HFF-Myc (cell line): Measurements from ENCODE around the gene GAD1.

Experiments
- DNase-seq: peaks from one replicate; pipeline ENCODE4 v3.0.0-alpha.2; 2011; ENCODE audit warnings: low read depth; ENCODE audit errors: extremely low read depth
- H3K4me3 ChIP-seq: replicated peaks from 2 replicates; pipeline ENCODE4 v1.5.1; 2011; ENCODE audit warnings: low read depth, mild to moderate bottlenecking, control low read depth, low read length
- TF ChIP-seq, protein P1 (sequence below): IDR thresholded peaks from 2 replicates; pipeline ENCODE4 v1.5.1; 2012; ENCODE audit warnings: mild to moderate bottlenecking, low read depth, low read length, control low read depth; ENCODE audit errors: missing control alignments

The GAD1 gene

DNA sequence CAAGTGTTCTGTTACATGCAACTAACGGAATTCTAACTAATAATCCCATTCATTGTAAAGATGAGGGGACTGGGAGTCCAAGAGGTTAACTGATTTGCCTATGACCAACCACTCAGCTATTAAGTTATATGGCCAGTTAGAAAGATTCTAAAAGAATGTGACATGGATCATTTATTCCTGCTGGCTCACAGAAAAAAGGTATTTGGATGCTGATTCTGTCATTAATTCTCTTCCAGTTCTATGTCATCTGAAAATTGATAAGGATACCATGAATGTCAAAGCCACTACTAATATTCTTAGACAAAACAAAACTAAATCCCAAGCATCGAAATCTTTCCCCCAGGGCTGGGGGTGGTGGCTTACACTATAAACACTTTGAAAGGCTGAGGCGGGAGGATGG, 71.2 kb downstream of the GAD1 start:
- H3K4me3 ChIP-seq = no peak overlapping the region
- TF ChIP-seq, protein P1, sequence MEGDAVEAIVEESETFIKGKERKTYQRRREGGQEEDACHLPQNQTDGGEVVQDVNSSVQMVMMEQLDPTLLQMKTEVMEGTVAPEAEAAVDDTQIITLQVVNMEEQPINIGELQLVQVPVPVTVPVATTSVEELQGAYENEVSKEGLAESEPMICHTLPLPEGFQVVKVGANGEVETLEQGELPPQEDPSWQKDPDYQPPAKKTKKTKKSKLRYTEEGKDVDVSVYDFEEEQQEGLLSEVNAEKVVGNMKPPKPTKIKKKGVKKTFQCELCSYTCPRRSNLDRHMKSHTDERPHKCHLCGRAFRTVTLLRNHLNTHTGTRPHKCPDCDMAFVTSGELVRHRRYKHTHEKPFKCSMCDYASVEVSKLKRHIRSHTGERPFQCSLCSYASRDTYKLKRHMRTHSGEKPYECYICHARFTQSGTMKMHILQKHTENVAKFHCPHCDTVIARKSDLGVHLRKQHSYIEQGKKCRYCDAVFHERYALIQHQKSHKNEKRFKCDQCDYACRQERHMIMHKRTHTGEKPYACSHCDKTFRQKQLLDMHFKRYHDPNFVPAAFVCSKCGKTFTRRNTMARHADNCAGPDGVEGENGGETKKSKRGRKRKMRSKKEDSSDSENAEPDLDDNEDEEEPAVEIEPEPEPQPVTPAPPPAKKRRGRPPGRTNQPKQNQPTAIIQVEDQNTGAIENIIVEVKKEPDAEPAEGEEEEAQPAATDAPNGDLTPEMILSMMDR = no peak
- DNase-seq = no peak

- DNase-seq = no peak
- no peak overlapping the region for H3K4me3 ChIP-seq
- TF ChIP-seq, protein P1 = no peak
Observed at GRCh38 chr2:170891893-170892292, 75.2 kb downstream of the GAD1 start.

DNA sequence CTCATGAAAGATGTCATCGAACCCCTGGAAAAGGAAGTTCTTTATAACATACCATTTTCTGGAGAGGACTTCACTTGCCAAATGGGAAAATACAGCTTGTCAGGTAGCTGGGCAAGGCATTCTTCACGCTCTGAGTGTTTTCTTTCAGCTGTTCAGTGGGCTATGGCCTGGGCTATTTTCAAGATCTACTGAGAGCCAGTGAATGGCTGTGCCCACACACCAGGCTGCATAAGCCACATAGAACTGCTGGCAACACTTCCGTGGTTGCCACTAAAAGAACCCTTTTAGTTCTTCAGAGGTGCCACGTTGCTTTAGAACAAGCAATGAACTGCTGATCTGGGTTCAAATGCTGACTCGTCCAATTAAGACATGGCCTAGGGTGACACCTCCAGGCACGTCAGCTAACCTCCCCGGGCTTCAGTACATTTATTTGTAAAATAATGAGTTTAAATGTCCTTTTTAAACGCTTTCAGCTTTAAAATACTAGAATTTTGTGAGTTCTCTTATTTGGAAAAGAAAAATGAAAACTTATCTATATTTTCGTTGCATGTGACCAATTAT, 75.8 kb downstream of the GAD1 start:
- DNase-seq = no peak
- no peak overlapping the region for H3K4me3 ChIP-seq
- TF ChIP-seq, protein P1 = no peak

DNA sequence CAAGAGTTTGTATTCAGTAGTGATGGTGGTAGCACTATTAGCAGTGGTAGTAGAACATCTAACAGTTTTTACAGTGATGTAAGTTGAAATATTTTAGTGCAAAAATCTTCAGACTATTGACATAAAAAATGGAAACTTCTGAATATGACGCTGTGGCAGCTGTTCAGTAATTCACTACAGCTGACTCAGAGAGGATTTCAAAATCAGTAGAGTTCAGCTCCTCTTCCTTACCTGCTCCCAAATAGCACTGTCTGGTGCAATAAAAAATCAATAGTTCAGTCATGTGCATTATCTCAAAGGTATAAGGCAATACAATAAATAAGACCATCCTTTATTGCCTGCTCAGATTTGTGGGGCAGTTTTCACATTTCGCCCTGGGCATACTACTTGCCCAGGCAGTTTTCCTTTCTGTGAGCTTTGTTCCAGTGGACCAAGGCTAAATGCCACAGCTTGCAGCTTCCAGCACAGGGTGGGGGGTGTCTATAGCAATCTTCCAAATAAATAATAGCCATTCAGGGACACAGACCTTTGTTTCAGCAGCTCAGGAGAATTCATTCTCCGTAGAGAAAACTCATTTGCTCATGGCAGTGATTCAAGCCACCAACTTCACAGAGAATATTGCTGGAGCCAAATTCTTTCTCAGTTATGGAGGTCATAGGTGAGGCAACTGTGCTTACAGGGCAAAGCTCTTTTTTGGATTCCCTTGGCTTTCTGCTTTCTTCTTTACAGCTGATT, 78.5 kb downstream of the GAD1 start:
- DNase-seq = no peak
- TF ChIP-seq, protein P1 = no peak
- no peak overlapping the region for H3K4me3 ChIP-seq

DNA sequence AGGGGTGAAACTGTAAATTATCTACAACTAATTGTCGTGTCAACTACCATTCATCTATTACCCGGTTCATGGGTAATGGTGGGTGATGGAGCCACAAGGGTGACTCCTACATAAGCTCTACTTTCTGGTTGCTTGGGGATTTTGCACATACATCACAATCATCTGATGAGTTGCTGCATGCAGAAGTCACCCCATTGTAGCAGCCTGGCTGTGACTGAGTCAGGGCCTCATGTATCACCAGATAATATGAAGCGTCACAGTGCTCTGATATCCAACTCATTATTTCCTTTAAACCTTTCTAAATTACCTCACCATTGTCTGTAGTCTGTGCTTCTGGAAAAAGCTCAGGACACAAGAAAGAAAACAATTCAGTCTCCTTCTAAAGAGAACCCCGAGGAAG, 79.9 kb downstream of the GAD1 start:
- TF ChIP-seq, protein P1 = no peak
- no peak overlapping the region for H3K4me3 ChIP-seq
- DNase-seq = no peak

- no peak for DNase-seq
- H3K4me3 ChIP-seq = no peak overlapping the region
- TF ChIP-seq, protein P1 = no peak
Observed at GRCh38 chr2:170897108-170897507, 80.4 kb downstream of the GAD1 start.

DNA sequence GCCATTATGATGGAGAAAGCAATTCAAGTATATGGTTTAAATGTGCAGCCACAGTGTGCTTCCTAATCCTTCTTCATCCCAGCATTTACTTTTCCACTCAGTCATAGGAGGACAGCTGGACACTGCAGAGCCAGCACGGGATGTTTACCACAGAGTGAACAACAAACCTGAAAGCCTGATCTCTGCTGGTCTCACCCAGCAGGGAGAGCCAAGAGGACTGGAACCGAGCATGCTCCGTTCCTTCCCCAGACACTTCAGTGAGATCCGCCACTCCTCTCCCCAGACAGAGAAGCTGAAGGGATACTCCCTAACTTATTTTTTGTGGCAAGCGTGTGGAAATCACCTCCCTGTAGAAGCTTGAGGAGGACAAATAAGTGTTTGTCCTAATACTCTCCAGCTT, 89.2 kb downstream of the GAD1 start:
- no peak for DNase-seq
- H3K4me3 ChIP-seq = no peak overlapping the region
- TF ChIP-seq, protein P1 = no peak
